Naive B cell (primary cell): ENCODE data around the gene ZNF318. TPM values are rescaled to one million over a fixed set of nuclear protein-coding genes. Genes with fewer than 3 reads are reported as not detected.

ENCODE experiments used
- ATAC-seq, 2 donors: fragments of 150-1000 bp; cut with Tn5 transposase; 2 replicates each; pipeline ENCODE4 v1.10.0; 2021; ENCODE audit warnings: low read depth in 2 of 2, mild to moderate bottlenecking in 2 of 2, moderate library complexity in 2 of 2
- DNase-seq: peaks from one replicate; pipeline ENCODE4 v3.0.0; 2022
- H3K27ac Mint-ChIP-seq, 6 donors: one replicate each; pipeline ENCODE4 v1.8.0; 2020 to 2022; ENCODE audit warnings: mild to moderate bottlenecking in 6 of 6, mixed read lengths in 6 of 6, moderate library complexity in 5 of 6, inconsistent platforms in 2 of 6
- H3K27me3 Mint-ChIP-seq, 3 donors: one replicate each; pipeline ENCODE4 v1.8.0; 2021 to 2022; ENCODE audit warnings: mixed read lengths in 3 of 3, mild to moderate bottlenecking in 1 of 3
- H3K36me3 Mint-ChIP-seq, 2 donors: one replicate each; pipeline ENCODE4 v1.8.0; 2020 to 2022; ENCODE audit warnings: mixed read lengths in 2 of 2, inconsistent platforms in 1 of 2, mild to moderate bottlenecking in 1 of 2
- H3K4me1 Mint-ChIP-seq, 3 donors: one replicate each; pipeline ENCODE4 v1.8.0; 2020 to 2022; ENCODE audit warnings: mixed read lengths in 3 of 3, inconsistent platforms in 1 of 3, mild to moderate bottlenecking in 1 of 3, moderate library complexity in 1 of 3
- H3K4me3 Mint-ChIP-seq, 8 donors: one replicate each; pipeline ENCODE4 v1.8.0; 2020 to 2022; ENCODE audit warnings: mild to moderate bottlenecking in 8 of 8, mixed read lengths in 8 of 8, moderate library complexity in 8 of 8, inconsistent platforms in 2 of 8
- H3K9me3 Mint-ChIP-seq, 7 donors: one replicate each; pipeline ENCODE4 v1.8.0; 2020 to 2022; ENCODE audit warnings: mixed read lengths in 7 of 7, mild to moderate bottlenecking in 5 of 7, inconsistent platforms in 2 of 7, moderate library complexity in 1 of 7
- polyA plus RNA-seq, 6 donors: library from polyadenylated mRNA; unstranded; fragments of 300-500 nt; fragmentation: Illumina TruSeq; gene quantifications; one replicate each; pipeline ENCODE4 v1.2.3, GENCODE V29; 2021; ENCODE audit warnings: low read depth in 6 of 6

Gene ZNF318
- polyA plus RNA-seq, 6 donors from 2014 or later, result 25.2 to 105 (median 43.4) TPM

DNA sequence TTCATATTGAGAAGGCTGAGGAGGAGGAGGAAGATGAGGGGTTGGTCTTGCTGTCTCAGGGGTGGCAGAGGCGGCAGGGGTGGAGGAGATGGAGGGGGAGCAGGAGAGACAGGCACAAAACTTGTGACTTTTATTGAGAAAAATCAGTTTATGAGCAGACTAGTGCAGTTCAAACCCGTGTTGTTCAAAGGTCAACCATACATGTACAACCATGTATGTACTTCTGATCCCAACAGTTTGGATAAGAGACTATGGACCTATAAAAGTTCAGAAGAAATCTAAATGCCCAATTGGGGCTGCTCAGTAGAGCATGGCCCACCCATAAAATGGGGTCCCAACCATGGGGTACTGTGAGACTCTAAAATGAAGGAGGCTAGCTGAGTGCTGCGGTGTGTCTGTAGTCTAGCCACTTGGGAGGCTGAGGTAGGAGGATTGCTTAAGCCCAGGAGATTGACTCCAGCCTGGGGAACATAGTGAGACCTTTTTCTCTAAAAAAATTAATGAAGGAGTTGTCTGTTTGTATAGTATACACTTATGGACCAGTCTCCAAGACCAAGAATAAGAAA is 79.0 kb downstream of the ZNF318 start:
- no peaks in the 10 kb centered on the region for H3K36me3 Mint-ChIP-seq
- peak overlapping the region in 2 of 6 donors; percentile 19 to 37 for H3K27ac Mint-ChIP-seq
- H3K27me3 Mint-ChIP-seq, result peaks cover 11 to 38% (median 32%) of the 10 kb centered on the region in 3 donors

DNA sequence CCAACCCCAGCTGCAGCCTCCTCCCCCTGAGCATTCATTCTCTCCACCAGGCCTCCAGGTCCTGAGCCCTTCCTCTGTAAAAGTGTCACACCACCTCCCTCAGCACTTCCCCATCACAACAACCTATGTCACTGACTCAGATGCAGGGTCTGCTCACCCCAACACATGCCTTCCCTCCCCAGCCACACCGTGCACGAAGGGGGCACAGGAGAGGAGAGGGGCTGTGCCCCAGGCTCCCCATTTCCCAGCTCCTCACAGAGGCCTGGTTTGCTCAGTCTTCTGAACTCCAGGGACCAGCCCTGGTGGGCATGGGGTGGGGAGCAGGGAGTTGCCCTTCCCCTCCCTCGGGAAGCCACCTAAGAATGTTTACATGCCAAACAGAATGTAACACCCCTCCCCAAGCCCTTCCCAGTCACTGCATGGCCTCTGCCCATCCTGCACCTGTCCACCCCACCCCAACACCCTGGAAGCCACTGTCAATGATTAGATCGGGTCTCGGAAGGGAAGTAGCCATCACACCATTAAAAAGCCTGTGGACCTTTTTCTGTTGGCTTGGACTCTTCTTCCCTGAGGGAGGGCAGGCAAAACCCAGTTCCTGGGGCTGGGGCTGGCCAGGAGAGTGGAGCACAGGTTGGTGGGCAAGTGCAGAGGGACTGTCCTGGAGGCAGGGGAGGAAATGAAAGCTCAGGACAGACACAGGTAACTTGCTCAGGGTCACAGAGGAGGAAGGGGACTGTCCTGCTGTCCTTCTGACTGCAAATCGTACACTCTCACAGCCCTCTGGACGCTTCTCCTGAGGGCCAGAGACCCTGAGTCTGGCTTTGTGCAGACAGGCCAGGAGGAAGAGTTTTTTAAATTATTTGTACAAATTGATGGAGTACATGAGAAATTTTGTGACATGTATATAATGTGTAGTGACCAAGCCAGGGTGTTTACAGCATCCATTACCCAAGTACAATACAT is 81.4 kb downstream of the ZNF318 start:
- no peaks in the 10 kb centered on the region for H3K9me3 Mint-ChIP-seq
- peaks cover 11% of the 10 kb centered on the region in 3 donors for H3K4me1 Mint-ChIP-seq
- DNase-seq (no peak), ATAC-seq (no peak)
- H3K4me3 Mint-ChIP-seq, result peak overlapping the region in 1 of 8 donors; percentile 33
- H3K27me3 Mint-ChIP-seq, result peaks cover 14 to 46% (median 39%) of the 10 kb centered on the region in 3 donors
- H3K27ac Mint-ChIP-seq, result peak overlapping the region in 2 of 6 donors; percentile 32 to 88
- H3K36me3 Mint-ChIP-seq, result no peaks in the 10 kb centered on the region

More for the DNA sequence above, 79.0 kb downstream of the ZNF318 start:
- peaks cover 6 to 11% (median 11%) of the 10 kb centered on the region in 3 donors for H3K4me1 Mint-ChIP-seq
- H3K4me3 Mint-ChIP-seq, result no peak overlapping the region
- DNase-seq (no peak), ATAC-seq (no peak)
- H3K9me3 Mint-ChIP-seq, result no peaks in the 10 kb centered on the region

DNA sequence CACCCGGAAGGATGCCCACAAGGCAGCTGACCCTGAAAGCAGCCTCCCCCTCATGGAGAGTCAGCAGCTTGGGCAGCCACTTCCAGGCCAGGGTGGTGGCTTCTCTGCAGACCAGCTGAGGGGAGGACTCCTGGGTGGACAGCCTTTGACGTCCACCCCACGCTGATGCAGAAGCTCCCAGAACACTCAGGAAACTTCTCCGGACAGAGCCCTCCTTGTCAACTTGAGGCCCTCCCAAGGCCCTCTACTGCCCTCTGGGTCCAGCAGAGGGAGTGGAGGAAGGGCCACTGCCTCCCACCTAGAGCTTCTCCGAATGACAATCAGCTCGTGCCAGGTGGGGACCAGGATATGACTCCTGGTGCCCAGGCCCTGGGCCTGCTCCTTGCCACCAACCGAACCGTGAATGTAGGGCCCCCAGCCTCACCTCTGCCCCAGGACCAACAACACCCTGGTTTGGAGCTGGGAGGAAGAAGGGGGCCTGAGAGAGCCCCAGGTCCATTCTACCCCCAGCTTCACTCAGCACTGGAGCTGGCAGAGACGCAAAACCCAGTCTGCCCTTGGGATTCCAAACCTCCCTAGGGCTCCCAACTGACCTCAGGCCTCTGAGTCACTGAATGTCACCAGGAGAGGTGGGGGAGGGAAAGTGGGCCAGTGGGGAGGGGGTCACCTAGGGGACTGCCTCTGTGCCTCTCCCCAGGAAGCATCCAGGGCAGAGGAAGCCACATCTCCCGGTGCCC is 82.3 kb downstream of the ZNF318 start:
- H3K27ac Mint-ChIP-seq, result no peak overlapping the region
- peaks cover 17 to 54% (median 41%) of the 10 kb centered on the region in 3 donors for H3K27me3 Mint-ChIP-seq
- H3K9me3 Mint-ChIP-seq, result no peaks in the 10 kb centered on the region
- ATAC-seq (no peak), DNase-seq (no peak)
- H3K36me3 Mint-ChIP-seq, result no peaks in the 10 kb centered on the region
- H3K4me3 Mint-ChIP-seq, result no peak overlapping the region
- peaks cover 11% of the 10 kb centered on the region in 3 donors for H3K4me1 Mint-ChIP-seq

- Mint-ChIP-seq H3K36me3 (no peaks in the 10 kb centered on the region), H3K4me3 (no peak overlapping the region), H3K9me3 (no peaks in the 10 kb centered on the region), H3K4me1 (peaks cover 11% of the 10 kb centered on the region in 3 donors), H3K27ac (no peak overlapping the region), H3K27me3 (peaks cover 21 to 59% (median 47%) of the 10 kb centered on the region in 3 donors)
- DNase-seq (no peak), ATAC-seq (no peak)
These were observed 82.9 kb downstream of the ZNF318 start for GRCh38 chr6:43286456-43286979.

Other genes with a start within 250 kb of the ZNF318 start
- gene SRF, start 198.4 kb downstream of the ZNF318 start, polyA plus RNA-seq, result 1 to 10 TPM; 2.5 to 5.3 (median 4.7) TPM
- 10 to 100 TPM in 3 of 6 donors, 1 to 10 TPM in 3; 1.2 to 16.5 (median 9.5) TPM for gene CUL9, start 187.5 kb downstream of the ZNF318 start, polyA plus RNA-seq
- 100 to 1,000 TPM; 101 to 176 (median 133) TPM for gene DNPH1, start 140.2 kb downstream of the ZNF318 start, polyA plus RNA-seq
- gene TTBK1, start 126.2 kb downstream of the ZNF318 start, polyA plus RNA-seq, result not detected
- under 1 TPM in 1 of 6 donors, not detected in 5; 0.54 TPM for gene SLC22A7, start 71.4 kb downstream of the ZNF318 start, polyA plus RNA-seq
- 1 to 10 TPM; 2.7 to 7.8 (median 5.3) TPM for gene CRIP3, start 60.8 kb downstream of the ZNF318 start, polyA plus RNA-seq
- gene ABCC10, start 57.9 kb upstream of the ZNF318 start, polyA plus RNA-seq, result 10 to 100 TPM in 5 of 6 donors, 1 to 10 TPM in 1; 9.0 to 21.0 (median 12.3) TPM
- gene DLK2, start 85.9 kb upstream of the ZNF318 start, polyA plus RNA-seq, result under 1 TPM in 4 of 6 donors, not detected in 2; 0.34 to 0.39 (median 0.39) TPM
- 10 to 100 TPM in 3 of 6 donors, 1 to 10 TPM in 3; 6.9 to 16.7 (median 9.2) TPM for gene TJAP1, start 107.9 kb upstream of the ZNF318 start, polyA plus RNA-seq
- gene LRRC73, start 140.7 kb upstream of the ZNF318 start, polyA plus RNA-seq, result not detected
- gene YIPF3, start 147.3 kb upstream of the ZNF318 start, polyA plus RNA-seq, result 10 to 100 TPM; 72.5 to 97.5 (median 89.9) TPM
- gene POLR1C, start 147.4 kb upstream of the ZNF318 start, polyA plus RNA-seq, result 10 to 100 TPM in 4 of 6 donors, 1 to 10 TPM in 2; 9.3 to 19.8 (median 13.1) TPM
- 10 to 100 TPM in 1 of 6 donors, 1 to 10 TPM in 5; 5.0 to 15.3 (median 7.7) TPM for gene XPO5, start 206.4 kb upstream of the ZNF318 start, polyA plus RNA-seq
- gene POLH, start 206.5 kb upstream of the ZNF318 start, polyA plus RNA-seq, result 10 to 100 TPM; 15.1 to 41.4 (median 19.1) TPM